ENCODE results near the gene SMLR1.
"Not testable (repeated sequence)": the region's sequence is repeated elsewhere in the genome, so short reads cannot be mapped to it uniquely, and the experiment has no call there.

Gene SMLR1

DNA sequence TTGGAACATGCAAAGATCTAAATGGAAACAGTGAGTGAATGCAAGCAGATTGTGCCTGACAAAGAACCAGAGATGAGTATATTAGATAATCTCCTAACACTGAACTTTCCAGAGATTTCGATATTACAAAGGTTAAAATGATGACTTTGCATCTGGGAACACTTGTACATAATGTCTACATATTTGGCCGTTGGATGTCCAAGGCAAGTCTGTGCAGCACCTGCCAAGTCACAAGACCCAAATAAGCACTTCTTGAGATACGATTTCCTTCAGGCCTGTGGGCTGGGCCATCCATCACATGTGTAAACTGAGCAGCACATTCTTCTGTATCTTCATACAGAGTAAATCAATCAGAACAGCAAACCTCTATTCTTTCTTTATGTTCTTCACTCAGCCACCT, 32.5 kb upstream of the SMLR1 start:
- Histone ChIP-seq H3K9me3 (ENCODE audit: insufficient read depth, low read depth, low read length) (no peaks in the 10 kb centered on the region), H3K9me2 (replicated peaks; ENCODE audit: low read depth, low read length) (no peaks in the 10 kb centered on the region), H3K4me2 (ENCODE audit: low read depth, low read length, poor library complexity, severe bottlenecking) (no peak overlapping the region), H3K4me3 (ENCODE audit: low read length, poor library complexity, severe bottlenecking) (no peak overlapping the region), H3K9ac (ENCODE audit: low read depth, low read length, poor library complexity, severe bottlenecking) (no peak overlapping the region), H3K36me3 (ENCODE audit: insufficient read depth, low read length) (no peaks in the 10 kb centered on the region), H3K27me3 (ENCODE audit: insufficient read depth, low read length, poor library complexity, severe bottlenecking) (no peaks in the 10 kb centered on the region), H2AFZ (ENCODE audit: low read length) (no peak overlapping the region), H3K79me2 (ENCODE audit: insufficient read depth, low read length) (no peaks in the 10 kb centered on the region), H3F3A (ENCODE audit: low read depth) (no peaks in the 10 kb centered on the region), H4K20me1 (ENCODE audit: insufficient read depth, low read length, poor library complexity, severe bottlenecking) (no peaks in the 10 kb centered on the region), H3K4me1 (ENCODE audit: insufficient read depth, low read length, poor library complexity, severe bottlenecking) (no peaks in the 10 kb centered on the region)
- TF ChIP-seq CTCF (conservative IDR thresholded peaks at IDR 0.05; ENCODE audit: low read length) (no peak), EZH2phosphoT487 (IDR thresholded peaks at IDR 0.05; ENCODE audit: borderline replicate concordance) (no peak)

- H3K36me3 ChIP-seq (ENCODE audit: insufficient read depth, low read length), result no peaks in the 10 kb centered on the region
- H3K27me3 ChIP-seq (ENCODE audit: insufficient read depth, low read length, poor library complexity, severe bottlenecking), result no peaks in the 10 kb centered on the region
- H3K9ac ChIP-seq (ENCODE audit: low read depth, low read length, poor library complexity, severe bottlenecking), result no peak overlapping the region
- H3K4me3 ChIP-seq (ENCODE audit: low read length, poor library complexity, severe bottlenecking), result no peak overlapping the region
- H2AFZ ChIP-seq (ENCODE audit: low read length), result no peak overlapping the region
- H3K4me2 ChIP-seq (ENCODE audit: low read depth, low read length, poor library complexity, severe bottlenecking), result no peak overlapping the region
- H4K20me1 ChIP-seq (ENCODE audit: insufficient read depth, low read length, poor library complexity, severe bottlenecking), result no peaks in the 10 kb centered on the region
- H3K79me2 ChIP-seq (ENCODE audit: insufficient read depth, low read length), result no peaks in the 10 kb centered on the region
- TF ChIP-seq EZH2phosphoT487 (IDR thresholded peaks at IDR 0.05; ENCODE audit: borderline replicate concordance), result no peak
- TF ChIP-seq CTCF (conservative IDR thresholded peaks at IDR 0.05; ENCODE audit: low read length), result no peak
- no peaks in the 10 kb centered on the region for H3K4me1 ChIP-seq (ENCODE audit: insufficient read depth, low read length, poor library complexity, severe bottlenecking)
- H3F3A ChIP-seq (ENCODE audit: low read depth), result no peaks in the 10 kb centered on the region
- H3K9me2 ChIP-seq (replicated peaks; ENCODE audit: low read depth, low read length), result no peaks in the 10 kb centered on the region
- H3K9me3 ChIP-seq (ENCODE audit: insufficient read depth, low read depth, low read length), result no peaks in the 10 kb centered on the region
Observed at GRCh38 chr6:130796313-130796905, 30.8 kb upstream of the SMLR1 start.

GRCh38 chr6:130797061-130797460, 30.1 kb upstream of the SMLR1 start:
- Histone ChIP-seq H3K4me2 (ENCODE audit: low read depth, low read length, poor library complexity, severe bottlenecking) (no peak overlapping the region), H3K9me2 (replicated peaks; ENCODE audit: low read depth, low read length) (no peaks in the 10 kb centered on the region), H3K27me3 (ENCODE audit: insufficient read depth, low read length, poor library complexity, severe bottlenecking) (no peaks in the 10 kb centered on the region), H3K4me3 (ENCODE audit: low read length, poor library complexity, severe bottlenecking) (no peak overlapping the region), H4K20me1 (ENCODE audit: insufficient read depth, low read length, poor library complexity, severe bottlenecking) (no peaks in the 10 kb centered on the region), H2AFZ (ENCODE audit: low read length) (no peak overlapping the region), H3F3A (ENCODE audit: low read depth) (no peaks in the 10 kb centered on the region), H3K9me3 (ENCODE audit: insufficient read depth, low read depth, low read length) (no peaks in the 10 kb centered on the region), H3K9ac (ENCODE audit: low read depth, low read length, poor library complexity, severe bottlenecking) (no peak overlapping the region), H3K36me3 (ENCODE audit: insufficient read depth, low read length) (no peaks in the 10 kb centered on the region), H3K4me1 (ENCODE audit: insufficient read depth, low read length, poor library complexity, severe bottlenecking) (no peaks in the 10 kb centered on the region), H3K79me2 (ENCODE audit: insufficient read depth, low read length) (no peaks in the 10 kb centered on the region)
- TF ChIP-seq CTCF (conservative IDR thresholded peaks at IDR 0.05; ENCODE audit: low read length) (no peak), EZH2phosphoT487 (IDR thresholded peaks at IDR 0.05; ENCODE audit: borderline replicate concordance) (no peak)

- not testable (repeated sequence) for H3K36me3 ChIP-seq (ENCODE audit: insufficient read depth, low read length); H4K20me1 ChIP-seq (ENCODE audit: insufficient read depth, low read length, poor library complexity, severe bottlenecking)
Observed at GRCh38 chr6:130801368-130801767, 25.8 kb upstream of the SMLR1 start.

More at GRCh38 chr6:130801368-130801767, 25.8 kb upstream of the SMLR1 start:
- H3K9ac ChIP-seq (ENCODE audit: low read depth, low read length, poor library complexity, severe bottlenecking); H3K79me2 ChIP-seq (ENCODE audit: insufficient read depth, low read length); H3K4me3 ChIP-seq (ENCODE audit: low read length, poor library complexity, severe bottlenecking); H2AFZ ChIP-seq (ENCODE audit: low read length); H3K27me3 ChIP-seq (ENCODE audit: insufficient read depth, low read length, poor library complexity, severe bottlenecking); H3K4me1 ChIP-seq (ENCODE audit: insufficient read depth, low read length, poor library complexity, severe bottlenecking); H3K4me2 ChIP-seq (ENCODE audit: low read depth, low read length, poor library complexity, severe bottlenecking); H3K9me2 ChIP-seq (replicated peaks; ENCODE audit: low read depth, low read length); H3F3A ChIP-seq (ENCODE audit: low read depth); H3K9me3 ChIP-seq (ENCODE audit: insufficient read depth, low read depth, low read length): not testable (repeated sequence)
